HG03558 (cell line): ENCODE data around the gene ZNF564.
"Not testable (repeated sequence)": the region's sequence is repeated elsewhere in the genome, so short reads cannot be mapped to it uniquely, and the experiment has no call there.

Source experiments
- ATAC-seq: cut with Tn5 transposase; IDR thresholded peaks from one replicate; pipeline ENCODE4 v1.9.1; 2021; ENCODE audit warnings: moderate number of reproducible peaks; ENCODE audit not compliant: unreplicated experiment; ENCODE audit errors: extremely low read depth

ZNF564 gene

DNA sequence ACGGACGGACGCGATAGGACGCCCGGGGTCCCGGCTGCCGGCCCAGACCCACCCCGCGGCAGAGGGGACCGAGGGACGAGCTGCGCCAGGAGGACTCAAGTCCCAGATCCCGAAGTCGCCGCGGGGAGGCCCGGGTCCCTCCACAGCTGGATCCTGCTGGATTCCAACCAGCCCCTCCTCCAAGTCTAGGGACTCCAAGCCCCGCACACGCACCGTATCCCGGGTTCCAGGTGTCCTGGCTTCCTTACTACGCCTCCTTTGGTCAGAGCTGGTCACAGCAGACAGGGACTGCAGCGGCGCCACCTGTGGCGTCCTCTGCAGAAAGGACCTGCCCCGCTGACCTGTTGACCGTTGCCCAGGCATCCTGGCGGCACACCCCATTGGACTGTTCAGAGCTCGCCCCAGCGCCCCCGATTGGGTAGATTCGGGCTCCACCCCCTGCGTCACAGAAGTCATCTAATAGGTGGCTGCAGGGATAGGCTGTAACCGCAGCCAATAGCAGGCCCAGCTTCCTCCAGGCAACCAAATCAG is 37.7 kb downstream of the ZNF564 start:
- ATAC-seq, result no peak

- no peak for ATAC-seq
Observed at GRCh38 chr19:12497032-12497431, 54.2 kb downstream of the ZNF564 start.

DNA sequence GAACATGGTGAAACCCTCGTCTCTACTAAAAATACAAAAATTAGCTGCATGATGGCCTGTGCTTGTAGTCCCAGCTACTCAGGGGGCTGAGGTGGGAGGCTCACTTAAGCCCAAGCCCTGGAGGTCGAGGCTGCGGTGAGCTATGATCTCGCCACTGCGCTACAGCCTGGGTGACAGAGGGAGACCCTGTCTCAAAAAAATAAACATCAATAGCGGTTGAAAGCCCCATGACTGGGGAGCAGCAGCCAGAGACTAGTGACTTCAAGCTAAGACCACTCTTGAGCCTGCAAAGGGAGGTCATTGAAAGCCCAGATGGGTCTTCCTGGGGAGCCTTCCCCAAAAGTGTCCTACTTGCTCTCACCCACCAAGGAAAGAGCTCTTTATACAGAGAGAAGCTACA is 54.8 kb downstream of the ZNF564 start:
- ATAC-seq, result no peak

DNA sequence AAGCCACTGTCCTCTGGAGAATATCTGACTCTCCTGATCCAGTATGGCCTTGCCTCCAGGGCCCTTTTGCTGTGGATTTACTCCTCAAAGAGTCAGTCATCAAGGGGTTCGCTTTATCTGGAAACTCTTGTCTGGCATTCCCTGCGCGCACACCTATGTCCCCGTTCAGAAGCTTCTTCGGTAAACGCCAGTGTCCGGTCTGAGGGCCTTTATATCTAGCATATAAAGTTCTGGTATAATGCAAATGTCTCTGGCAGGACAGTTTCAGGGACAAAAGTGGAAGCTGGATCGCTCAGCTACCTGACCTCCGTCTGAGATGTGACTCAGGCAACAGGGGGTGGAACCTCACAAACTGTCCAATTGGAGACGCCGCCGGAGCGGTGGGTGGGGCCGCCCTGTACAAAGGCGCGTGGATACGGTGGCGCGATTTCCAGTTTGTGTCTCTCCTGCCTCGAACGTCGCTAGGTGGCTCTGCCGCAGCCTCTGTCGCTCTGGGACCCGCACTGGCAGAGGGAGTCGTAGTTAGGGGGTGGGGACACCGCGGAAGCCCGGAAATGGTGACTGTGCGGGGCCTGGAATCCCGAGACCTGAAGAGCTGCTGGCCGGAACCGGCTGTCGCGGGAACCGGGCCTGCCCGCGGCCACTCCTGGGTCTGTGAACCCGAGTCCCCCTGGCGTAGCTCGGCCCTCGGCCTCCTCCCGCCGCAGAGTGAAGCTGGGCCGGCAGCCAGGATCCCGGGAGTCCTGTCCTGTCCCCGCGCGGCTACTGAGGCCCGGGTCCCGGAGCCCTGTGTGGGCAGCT is 56.1 kb downstream of the ZNF564 start:
- no peak for ATAC-seq

- ATAC-seq, result no peak
Observed at GRCh38 chr19:12494260-12494860, 56.9 kb downstream of the ZNF564 start.

GRCh38 chr19:12486265-12486783 is 65.0 kb downstream of the ZNF564 start:
- ATAC-seq, result not testable (repeated sequence)

DNA sequence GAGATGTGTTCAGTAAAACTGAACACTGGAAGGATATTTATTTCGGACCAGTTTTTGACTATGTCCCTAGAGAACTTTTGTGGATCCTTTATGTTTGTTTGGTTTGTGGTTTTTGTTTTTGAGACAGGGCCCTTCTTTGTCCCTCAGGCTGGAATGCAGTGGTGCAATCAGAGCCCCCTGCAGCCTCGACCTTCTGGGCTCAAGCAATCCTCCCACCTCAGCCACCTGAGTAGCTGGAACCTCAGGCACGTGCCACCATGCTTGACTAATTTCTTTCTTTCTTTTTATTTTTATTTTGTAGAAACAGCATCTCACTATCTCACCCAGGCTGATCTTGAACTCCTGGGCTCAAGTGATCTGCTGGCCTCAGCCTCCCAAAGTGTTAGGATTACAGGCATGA is 65.7 kb downstream of the ZNF564 start:
- no peak for ATAC-seq

GRCh38 chr19:12485052-12485416 is 66.2 kb downstream of the ZNF564 start:
- no peak for ATAC-seq

DNA sequence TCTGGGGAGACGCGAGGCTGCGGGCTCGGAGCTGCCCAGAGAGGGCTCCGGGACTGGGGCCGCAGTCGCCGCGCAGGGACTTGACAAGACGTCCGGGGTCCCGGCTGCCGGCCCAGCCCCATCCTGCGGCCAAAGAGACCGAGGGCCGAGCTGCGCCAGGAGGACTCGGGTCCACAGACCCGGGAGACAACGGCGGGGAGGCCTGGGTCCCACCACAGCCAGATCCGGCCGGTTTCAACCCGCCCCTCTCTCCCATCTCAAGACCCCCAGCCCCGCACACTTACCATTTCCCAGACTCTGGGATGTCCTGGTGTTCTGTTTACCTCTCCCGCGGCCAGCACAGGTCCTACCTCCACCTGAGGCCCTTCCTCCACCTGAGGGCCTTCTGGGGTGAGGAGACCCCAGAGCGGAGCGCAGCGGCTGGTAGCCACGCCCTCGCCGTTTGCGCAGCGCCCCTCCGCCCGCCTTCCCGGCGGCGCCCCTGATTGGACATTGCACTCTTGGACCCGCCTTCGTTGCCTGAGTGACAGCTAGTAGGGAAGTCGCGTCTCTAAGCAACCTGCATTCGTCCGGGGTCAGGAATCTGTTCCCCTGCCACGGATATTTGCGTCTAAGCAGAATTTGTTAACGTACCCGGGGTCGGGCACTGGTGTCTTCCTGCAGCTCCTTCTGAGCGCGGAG is 66.8 kb downstream of the ZNF564 start, which contains the start of gene ZNF709:
ZNF709 (minus strand) TSS at position 446 of the 681 bp plus-strand sequence; CDS start at position 287, 159 bp downstream.
- peak; percentile 82 for ATAC-seq

DNA sequence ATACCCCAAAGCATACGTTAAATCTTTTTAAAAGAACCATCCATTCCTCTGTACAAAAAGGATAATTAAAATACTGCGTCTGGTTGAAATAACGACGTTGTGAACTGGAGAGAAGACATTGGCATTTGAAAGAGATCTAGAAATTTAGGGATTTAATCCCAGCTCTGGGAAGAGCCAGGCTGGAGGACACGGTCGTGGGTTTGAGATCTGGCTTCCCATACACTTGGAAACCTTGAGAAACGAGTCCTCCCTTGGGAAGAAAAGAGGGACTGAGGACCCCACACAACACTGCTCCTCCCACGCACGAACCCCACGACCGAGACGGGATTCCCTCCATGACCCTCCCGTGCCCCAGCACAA is 67.3 kb downstream of the ZNF564 start:
- ATAC-seq, result no peak

DNA sequence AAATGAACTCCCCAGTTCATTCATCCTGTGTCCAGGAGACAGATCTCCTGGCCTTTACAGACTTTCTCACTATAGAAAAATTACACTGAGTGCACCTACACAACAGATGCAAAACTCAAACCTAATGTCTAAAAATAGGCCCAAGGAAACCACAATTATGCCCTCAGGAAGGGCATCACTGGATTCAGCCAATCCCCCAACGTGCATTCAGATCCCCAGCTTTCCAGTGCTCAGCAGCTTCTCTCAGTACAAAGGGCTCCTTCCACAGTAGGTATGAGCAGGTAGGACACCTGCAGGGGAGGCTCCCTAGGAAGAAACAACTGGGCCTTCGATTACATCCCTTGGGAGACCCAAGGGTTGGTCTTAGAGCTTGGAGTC is 68.8 kb downstream of the ZNF564 start:
- no peak for ATAC-seq

- ATAC-seq, result no peak
Observed at GRCh38 chr19:12481781-12482508, 69.3 kb downstream of the ZNF564 start.

DNA sequence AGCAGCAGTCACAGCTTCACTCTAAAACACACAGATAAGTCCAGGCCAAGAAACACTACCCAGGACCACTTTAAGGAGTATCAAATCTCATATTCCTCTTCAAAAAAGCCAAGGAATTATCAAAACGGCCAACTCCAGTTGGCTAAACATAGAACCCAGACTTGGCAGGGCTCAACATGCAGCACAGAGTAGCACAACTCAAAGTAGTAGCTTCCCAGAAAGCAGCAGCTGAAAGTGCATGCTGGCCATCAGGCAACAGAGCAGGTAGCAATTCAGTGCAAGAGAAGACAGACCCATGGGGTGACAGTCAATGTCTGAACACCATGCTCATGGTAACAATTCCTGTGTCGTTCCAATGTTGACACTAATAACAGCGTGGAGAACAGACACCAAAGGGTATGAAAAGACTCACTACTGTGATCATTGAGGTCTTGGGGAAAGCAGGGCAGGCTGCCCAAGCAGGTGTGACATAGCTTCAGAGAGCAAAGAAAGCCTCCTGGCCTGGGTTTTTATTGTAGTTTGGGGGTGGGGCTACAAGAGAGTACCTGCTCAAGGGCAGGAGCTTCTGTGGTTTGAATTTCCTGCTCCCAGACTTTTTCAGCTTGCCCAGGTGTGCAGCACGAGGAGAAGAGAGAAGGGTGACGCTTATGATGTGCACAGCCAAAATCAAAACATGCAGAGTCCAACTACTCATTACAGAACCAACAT is 72.9 kb downstream of the ZNF564 start:
- no peak for ATAC-seq
